H1 (cell line): ENCODE measurements around the gene SERINC1. TPM values are rescaled to one million over a fixed set of nuclear protein-coding genes. Genes with fewer than 3 reads are reported as not detected.

Source experiments
- CTCF ChIA-PET: fragments of 300-600 bp; sonication (Branson Sonifier 250); formaldehyde crosslinking; loops from one replicate; lab custom pipeline; 2021; ENCODE audit not compliant: partially characterized antibody; lab: Charles Lee
- POLR2A ChIA-PET: fragments of 300-600 bp; sonication (Branson Sonifier 250); formaldehyde crosslinking; loops from one replicate; lab custom pipeline; 2021; ENCODE audit warnings: inconsistent platforms; ENCODE audit not compliant: partially characterized antibody; lab: Charles Lee
- DNase-seq, 2 experiments: peaks; one replicate each; pipeline versions ENCODE4 v3.0.0 to v3.0.0-alpha.2; 2010 to 2022; ENCODE audit warnings: low spot score in 2 of 2, low read depth in 1 of 2, mixed read lengths in 1 of 2
- FAIRE-seq: peaks from 2 replicates; lab custom pipeline; 2011; peaks lifted over from hg19 to GRCh38; lab: Jason Lieb, UNC
- H2AFZ ChIP-seq: 2 replicates; pipeline ENCODE4 v1.8.1; 2012; ENCODE audit warnings: low read length, inconsistent platforms
- H2AK5ac ChIP-seq: 2 replicates; pipeline ENCODE4 v1.6.1; 2013; ENCODE audit warnings: low read depth, low read length
- H2BK120ac ChIP-seq: replicated peaks from 2 replicates; pipeline ENCODE3; 2013; ENCODE audit warnings: low read depth, low read length, inconsistent platforms
- H2BK12ac ChIP-seq: 2 replicates; pipeline ENCODE4 v1.6.1; 2013; ENCODE audit warnings: low read depth, low read length
- H2BK15ac ChIP-seq: 2 replicates; pipeline ENCODE4 v1.6.1; 2013; ENCODE audit warnings: low read length
- H2BK20ac ChIP-seq: 2 replicates; pipeline ENCODE4 v1.6.1; 2013; ENCODE audit warnings: low read length
- H2BK5ac ChIP-seq: 2 replicates; pipeline ENCODE4 v1.6.1; 2013; ENCODE audit warnings: low read depth, low read length
- H3K14ac ChIP-seq: 2 replicates; pipeline ENCODE4 v1.6.1; 2013; ENCODE audit warnings: inconsistent platforms; ENCODE audit not compliant: insufficient read length
- H3K18ac ChIP-seq: 2 replicates; pipeline ENCODE4 v1.6.1; 2013; ENCODE audit warnings: low read length; ENCODE audit errors: extremely low read depth
- H3K23ac ChIP-seq: 2 replicates; pipeline ENCODE4 v1.6.1; 2013; ENCODE audit warnings: inconsistent platforms; ENCODE audit not compliant: insufficient read length
- H3K23me2 ChIP-seq: 2 replicates; pipeline ENCODE4 v1.6.1; 2013; ENCODE audit warnings: low read depth, low read length
- H3K27ac ChIP-seq: 2 replicates; pipeline ENCODE4 v1.6.1; 2011; ENCODE audit warnings: low read depth, low read length, inconsistent platforms
- H3K27me3 ChIP-seq, 4 experiments: replicated peaks in 1 of 4; 1 replicate in 1 of 4; 2 replicates in 3 of 4; pipeline versions ENCODE4 v1.6.1 to v1.8.1; 2011 to 2013; ENCODE audit warnings: low read length in 3 of 4, mild to moderate bottlenecking in 3 of 4, inconsistent platforms in 2 of 4, mixed read lengths in 2 of 4, moderate library complexity in 1 of 4; ENCODE audit not compliant: control insufficient read depth in 3 of 4, insufficient read depth in 3 of 4; ENCODE audit errors: extremely low read depth in 1 of 4
- H3K36me3 ChIP-seq, 4 experiments: 2 replicates each; pipeline versions ENCODE4 v1.6.1 to v1.8.1; 2011 to 2013; ENCODE audit warnings: mild to moderate bottlenecking in 4 of 4, low read length in 3 of 4, moderate library complexity in 2 of 4, control low read depth in 1 of 4, inconsistent platforms in 1 of 4; ENCODE audit not compliant: insufficient read depth in 4 of 4, control insufficient read depth in 2 of 4
- H3K4ac ChIP-seq: replicated peaks from 2 replicates; pipeline ENCODE3; 2013; ENCODE audit warnings: low read length, low read depth, mixed read lengths, inconsistent platforms; ENCODE audit not compliant: insufficient read length
- H3K4me1 ChIP-seq, 4 experiments: replicated peaks in 1 of 4; 1 replicate in 1 of 4; 2 replicates in 3 of 4; pipeline versions ENCODE4 v1.6.1 to v1.8.1; 2011 to 2013; ENCODE audit warnings: low read length in 3 of 4, inconsistent platforms in 2 of 4, mixed read lengths in 1 of 4; ENCODE audit not compliant: insufficient read depth in 4 of 4, control insufficient read depth in 3 of 4
- H3K4me2 ChIP-seq, 2 experiments: 2 replicates each; pipeline versions ENCODE4 v1.6.1 to v1.8.1; 2011 to 2013; ENCODE audit warnings: low read depth in 2 of 2, low read length in 2 of 2, control low read depth in 1 of 2, inconsistent platforms in 1 of 2, mild to moderate bottlenecking in 1 of 2; ENCODE audit not compliant: insufficient read depth in 1 of 2
- H3K4me3 ChIP-seq, 4 experiments: fragments of 200-600, 300-600 bp in 1 of 4; sonication (generic), shearing (Covaris generic), sonication (Bioruptor Twin) in 1 of 4; 2 replicates each; pipeline versions ENCODE4 v1.5.1 to v1.8.1; 2011 to 2016; ENCODE audit warnings: low read length in 4 of 4, low read depth in 3 of 4, control low read depth in 2 of 4, inconsistent platforms in 2 of 4, mild to moderate bottlenecking in 2 of 4, mixed read lengths in 1 of 4, moderate library complexity in 1 of 4; ENCODE audit not compliant: insufficient read depth in 2 of 4; ENCODE audit errors: extremely low read depth in 1 of 4
- H3K56ac ChIP-seq: replicated peaks from 2 replicates; pipeline ENCODE3; 2013; ENCODE audit warnings: low read depth, mild to moderate bottlenecking, mixed read lengths, low read length, inconsistent platforms; ENCODE audit not compliant: insufficient read length
- H3K79me1 ChIP-seq: 2 replicates; pipeline ENCODE4 v1.6.1; 2013; ENCODE audit warnings: low read depth, low read length, control low read depth
- H3K79me2 ChIP-seq, 2 experiments: 2 replicates each; pipeline versions ENCODE4 v1.6.1 to v1.8.1; 2012 to 2013; ENCODE audit warnings: low read length in 2 of 2, mild to moderate bottlenecking in 2 of 2, inconsistent platforms in 1 of 2; ENCODE audit not compliant: insufficient read depth in 2 of 2, control insufficient read depth in 1 of 2
- H3K9ac ChIP-seq, 4 experiments: replicated peaks in 1 of 4; 1 replicate in 1 of 4; 2 replicates in 3 of 4; pipeline versions ENCODE4 v1.6.1 to v1.8.1; 2011 to 2013; ENCODE audit warnings: low read depth in 3 of 4, low read length in 3 of 4, control low read depth in 2 of 4, mild to moderate bottlenecking in 2 of 4, moderate library complexity in 2 of 4, inconsistent platforms in 1 of 4; ENCODE audit errors: extremely low read depth in 1 of 4
- H3K9me3 ChIP-seq, 2 experiments: 2 replicates each; pipeline versions ENCODE4 v1.6.1 to v1.8.1; 2012 to 2013; ENCODE audit warnings: mild to moderate bottlenecking in 2 of 2, moderate library complexity in 2 of 2, control low read depth in 1 of 2, inconsistent platforms in 1 of 2, low read depth in 1 of 2, low read length in 1 of 2, mixed read lengths in 1 of 2; ENCODE audit not compliant: insufficient read depth in 2 of 2
- H4K20me1 ChIP-seq, 2 experiments: replicated peaks in 1 of 2; 2 replicates each; pipeline versions ENCODE3 to v1.8.1; 2011 to 2013; ENCODE audit warnings: inconsistent platforms in 2 of 2, low read length in 2 of 2, mild to moderate bottlenecking in 1 of 2; ENCODE audit not compliant: insufficient read depth in 2 of 2, control insufficient read depth in 1 of 2
- H4K5ac ChIP-seq: 2 replicates; pipeline ENCODE4 v1.6.1; 2013; ENCODE audit warnings: low read length, low read depth, mixed read lengths, inconsistent platforms; ENCODE audit not compliant: insufficient read length
- H4K8ac ChIP-seq: 2 replicates; pipeline ENCODE4 v1.8.0; 2013; ENCODE audit warnings: mild to moderate bottlenecking, moderate library complexity, low read length, inconsistent platforms; ENCODE audit not compliant: insufficient read depth; ENCODE audit errors: extremely low read depth
- H4K91ac ChIP-seq: replicated peaks from 2 replicates; pipeline ENCODE3; 2013; ENCODE audit warnings: low read length, mixed read lengths, inconsistent platforms; ENCODE audit not compliant: insufficient read length
- CHD1 ChIP-seq: IDR thresholded peaks from 2 replicates; pipeline ENCODE4 v1.6.1; 2012; ENCODE audit warnings: low read depth, low read length, improper control_type of control experiment
- CREB1 ChIP-seq: IDR thresholded peaks from 2 replicates; pipeline ENCODE4 v1.6.1; 2012; ENCODE audit warnings: inconsistent platforms
- HDAC2 ChIP-seq, 2 experiments: fragments of 300-600 bp in 1 of 2; sonication (generic) in 1 of 2; IDR thresholded peaks; 2 replicates each; pipeline ENCODE4 v1.6.1; 2011 to 2012; ENCODE audit warnings: low read depth in 2 of 2, low read length in 2 of 2, mild to moderate bottlenecking in 2 of 2, moderate library complexity in 2 of 2, borderline replicate concordance in 1 of 2, inconsistent platforms in 1 of 2
- JUND ChIP-seq: IDR thresholded peaks from 2 replicates; pipeline ENCODE4 v1.6.1; 2011; ENCODE audit warnings: mild to moderate bottlenecking, improper control_type of control experiment, low read length
- KDM1A ChIP-seq: fragments of 200-600, 300-600 bp; sonication (generic); IDR thresholded peaks from 2 replicates; pipeline ENCODE4 v1.7.1; 2016; ENCODE audit warnings: mild to moderate bottlenecking, low read length, borderline replicate concordance
- KDM4A ChIP-seq: IDR thresholded peaks from one replicate; pipeline ENCODE4 v1.7.1; 2012; ENCODE audit warnings: low read depth, mild to moderate bottlenecking, moderate library complexity, low read length, inconsistent platforms; ENCODE audit not compliant: severe bottlenecking
- RAD21 ChIP-seq, 2 experiments: IDR thresholded peaks in 1 of 2; conservative IDR thresholded peaks in 1 of 2; 2 replicates each; pipeline ENCODE4 v1.6.1; 2011; ENCODE audit warnings: low read depth in 2 of 2, low read length in 2 of 2, improper control_type of control experiment in 1 of 2, inconsistent platforms in 1 of 2, mild to moderate bottlenecking in 1 of 2, moderate library complexity in 1 of 2
- RBBP5 ChIP-seq: IDR thresholded peaks from 2 replicates; pipeline ENCODE4 v1.7.1; 2012; ENCODE audit warnings: low read depth, mild to moderate bottlenecking, inconsistent platforms, low read length, moderate library complexity, borderline replicate concordance
- RXRA ChIP-seq: IDR thresholded peaks from 2 replicates; pipeline ENCODE4 v1.6.1; 2011; ENCODE audit warnings: low read depth, mild to moderate bottlenecking, low read length, moderate library complexity; ENCODE audit not compliant: insufficient read depth
- WGBS, 2 experiments: shearing (Covaris generic) in 1 of 2; methylation state at CpG; one replicate each; pipeline versions ENCODE4 v1.1.6 to v1.1.7; 2013 to 2015; ENCODE audit warnings: low lambda C conversion rate in 2 of 2, mixed read lengths in 2 of 2, inconsistent platforms in 1 of 2, low coverage in 1 of 2, missing lambda C conversion rate in 1 of 2; ENCODE audit not compliant: insufficient replicate concordance in 2 of 2, insufficient coverage in 1 of 2, insufficient read length in 1 of 2; ENCODE audit errors: extremely low coverage in 1 of 2, missing lambda C conversion rate in 1 of 2; 5-methylcytosine and 5-hydroxymethylcytosine counted together
- polyA plus RNA-seq, 7 experiments: library from polyadenylated mRNA; depleted of rRNA in 3 of 7; stranded (reverse) in 5 of 7; unstranded in 2 of 7; fragments of >200 nt in 5 of 7; fragments of 200-250 nt in 2 of 7; gene quantifications; 1 replicate in 5 of 7; 2 replicates in 1 of 7; 4 replicates in 1 of 7; pipeline versions ENCODE4 v1.2.1 to v1.2.3, GENCODE V29; 2011 to 2013; ENCODE audit warnings: missing spikeins in 2 of 7, mixed read lengths in 2 of 7
- total RNA-seq: library from RNA; stranded (reverse); fragmentation: NEBNext Ultra II Directional; extraction: Animal tissue kit (Norgen Biotek cat#: 25700); gene quantifications from 2 replicates; pipeline ENCODE4 v1.2.1, GENCODE V29; 2021
- TF ChIP-seq, protein P1 (sequence below): IDR thresholded peaks from 2 replicates; pipeline ENCODE4 v1.6.1; 2011; ENCODE audit warnings: low read length, improper control_type of control experiment

SERINC1 gene
- total and polyA plus RNA-seq, 2 of the 8 experiments (the other 6 are each of a cell fraction or from before 2014, with no cell fraction given): 15.4 to 38.6 TPM

DNA sequence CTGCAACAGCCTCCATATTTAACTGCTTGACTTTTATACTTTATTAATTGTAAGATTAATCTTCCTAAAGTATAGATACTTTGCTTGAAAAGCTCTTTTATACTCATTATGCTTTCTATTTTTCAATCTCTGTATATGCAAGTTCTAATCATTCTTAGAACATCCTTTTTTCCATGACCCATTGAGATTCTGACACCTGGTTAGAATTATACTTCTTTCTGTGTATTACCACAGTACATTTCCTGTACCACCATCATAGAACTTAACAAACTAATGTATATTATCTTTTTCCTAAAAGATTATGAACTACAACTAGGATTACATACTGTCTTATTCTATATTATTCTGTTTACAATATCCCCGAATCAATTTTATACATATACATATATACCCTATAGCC, 13.5 kb downstream of the SERINC1 start:
- H2BK20ac ChIP-seq: no peak overlapping the region
- H3K14ac ChIP-seq: no peak overlapping the region
- TF ChIP-seq KDM1A (no peak), RXRA (no peak), KDM4A (no peak), RAD21 (IDR thresholded peaks at IDR 0.05 in 1 of 2, conservative IDR thresholded peaks at IDR 0.05 in 1 of 2; ENCODE audit: low read depth in 2 of 2, low read length in 2 of 2) (no peak), CREB1 (no peak), RBBP5 (no peak), JUND (no peak), HDAC2 (IDR thresholded peaks at IDR 0.05; ENCODE audit: borderline replicate concordance in 1 of 2, low read depth in 2 of 2, low read length in 2 of 2) (no peak), CHD1 (no peak)
- TF ChIP-seq, protein P1, sequence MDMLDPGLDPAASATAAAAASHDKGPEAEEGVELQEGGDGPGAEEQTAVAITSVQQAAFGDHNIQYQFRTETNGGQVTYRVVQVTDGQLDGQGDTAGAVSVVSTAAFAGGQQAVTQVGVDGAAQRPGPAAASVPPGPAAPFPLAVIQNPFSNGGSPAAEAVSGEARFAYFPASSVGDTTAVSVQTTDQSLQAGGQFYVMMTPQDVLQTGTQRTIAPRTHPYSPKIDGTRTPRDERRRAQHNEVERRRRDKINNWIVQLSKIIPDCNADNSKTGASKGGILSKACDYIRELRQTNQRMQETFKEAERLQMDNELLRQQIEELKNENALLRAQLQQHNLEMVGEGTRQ: no peak
- no peaks in the 10 kb centered on the region for H3K9me3 ChIP-seq
- peaks cover 0 to 17% (median 2%) of the 10 kb centered on the region in 4 experiments; a peak in 3 of 8 replicates for H3K36me3 ChIP-seq
- no peak overlapping the region for H3K9ac ChIP-seq
- H3K79me2 ChIP-seq: peaks cover 0 to 49% of the 10 kb centered on the region in 2 experiments; a peak in 3 of 4 replicates
- H2BK15ac ChIP-seq: no peak overlapping the region
- H2AK5ac ChIP-seq: no peak overlapping the region
- FAIRE-seq: no peak
- H4K91ac ChIP-seq: no peak overlapping the region
- no peaks in the 10 kb centered on the region for H3K23me2 ChIP-seq
- no peak for DNase-seq
- no peaks in the 10 kb centered on the region; a peak in 1 of 7 replicates for H3K4me1 ChIP-seq
- H4K20me1 ChIP-seq: no peaks in the 10 kb centered on the region
- no peak overlapping the region for H3K18ac ChIP-seq
- no peak overlapping the region for H4K5ac ChIP-seq
- no peak overlapping the region for H3K4ac ChIP-seq
- 90% methylated on average over 1 of the region's 1 CpG; no CpG with 5 or more reads in 1 of the 2 experiments for WGBS, 2 experiments
- CTCF ChIA-PET: interaction anchor here (1.1 to 1.5 kb wide), 2 partner anchors 11 to 17 kb away, joined by 3 to 5 read pairs; no protein-coding TSS in a partner anchor
- no peaks in the 10 kb centered on the region; the same call in 1 of the 2 replicates for H3K79me1 ChIP-seq
- no peak overlapping the region for H2AFZ ChIP-seq
- H3K27me3 ChIP-seq: no peaks in the 10 kb centered on the region
- no peak overlapping the region for H3K23ac ChIP-seq
- POLR2A ChIA-PET: no interaction called here
- H3K56ac ChIP-seq: no peak overlapping the region
- no peak overlapping the region for H2BK120ac ChIP-seq
- H4K8ac ChIP-seq: no peak overlapping the region
- no peak overlapping the region for H3K4me2 ChIP-seq
- no peak overlapping the region for H2BK12ac ChIP-seq
- no peak overlapping the region for H3K27ac ChIP-seq
- no peak overlapping the region for H3K4me3 ChIP-seq
- H2BK5ac ChIP-seq: no peak overlapping the region
